Left ventricle myocardium superior (tissue), 1 donor: ENCODE data around the gene SLC4A8. TPM values are rescaled to one million over a fixed set of nuclear protein-coding genes. Genes with fewer than 3 reads are reported as not detected.
"Not testable (repeated sequence)": the region's sequence is repeated elsewhere in the genome, so short reads cannot be mapped to it uniquely, and the experiment has no call there.

ENCODE experiments used
- ATAC-seq: fragments of 200-7000 bp; cut with Tn5 transposase; one replicate; pipeline ENCODE4 v1.9.1; 2020; ENCODE audit warnings: mild to moderate bottlenecking, moderate library complexity
- DNase-seq: peaks from one replicate; pipeline ENCODE4 v3.0.0-alpha.2; 2020
- intact Hi-C: fragments of 100-400 bp; cut with micrococcal nuclease; formaldehyde crosslinking; loops from one replicate; pipeline ENCODE4 v1.11.0; 2022
- total RNA-seq: library from RNA; stranded (reverse); fragmentation: NEBNext Ultra II Directional; extraction: Animal tissue kit (Norgen Biotek cat#: 25700); gene quantifications from one replicate; pipeline ENCODE4 v1.2.1, GENCODE V29; 2021
- donor health status: DM: no; HTN: yes; CAD: no; lungs with severe emphysema.

Gene SLC4A8
- total RNA-seq, 1 donor from 2014 or later, result 0.32 TPM

GRCh38 chr12:51515037-51515436, 90.4 kb downstream of the SLC4A8 start:
- DNase-seq, intact Hi-C loops, ATAC-seq: not testable (repeated sequence)

GRCh38 chr12:51517316-51517715, 92.7 kb downstream of the SLC4A8 start:
- intact Hi-C loops, result no loop called here
- ATAC-seq (no peak), DNase-seq (no peak)

GRCh38 chr12:51517800-51518199, 93.2 kb downstream of the SLC4A8 start:
- ATAC-seq (no peak), DNase-seq (no peak)
- intact Hi-C loops, result no loop called here

- no peak for ATAC-seq
- intact Hi-C loops, result no loop called here
- DNase-seq, result no peak
These were observed 95.1 kb downstream of the SLC4A8 start for GRCh38 chr12:51519755-51520154.

GRCh38 chr12:51520576-51521325, 96.1 kb downstream of the SLC4A8 start:
- intact Hi-C loops, result no loop called here
- ATAC-seq, result no peak
- no peak for DNase-seq

GRCh38 chr12:51521554-51522276, 97.1 kb downstream of the SLC4A8 start:
- DNase-seq, result no peak
- intact Hi-C loops, result no loop called here
- no peak for ATAC-seq

GRCh38 chr12:51522696-51523095, 98.1 kb downstream of the SLC4A8 start:
- DNase-seq, result no peak
- intact Hi-C loops, result no loop called here
- ATAC-seq, result no peak

GRCh38 chr12:51524386-51524901, 99.8 kb downstream of the SLC4A8 start:
- intact Hi-C loops, result no loop called here
- DNase-seq (no peak), ATAC-seq (no peak)

DNA sequence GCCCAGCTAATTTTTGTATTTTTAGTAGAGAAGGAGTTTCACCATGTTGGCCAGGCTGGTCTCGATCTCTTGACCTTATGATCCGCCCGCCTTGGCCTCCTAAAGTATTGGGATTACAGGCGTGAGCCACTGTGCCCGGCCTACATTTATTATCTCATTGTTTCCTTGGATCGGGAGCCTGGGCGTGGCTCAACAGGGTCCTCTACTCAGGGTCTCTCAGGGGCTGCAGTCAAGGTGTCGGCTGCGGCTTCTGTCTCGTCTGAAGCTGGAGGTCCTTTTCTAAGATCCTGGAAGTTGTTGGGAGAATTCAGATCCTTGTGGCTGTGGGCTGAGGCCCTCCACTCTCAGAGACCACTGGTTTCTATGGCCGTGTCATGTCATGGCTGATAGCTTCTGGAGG, 100.9 kb downstream of the SLC4A8 start:
- DNase-seq, result no peak
- intact Hi-C loops, result no loop called here
- ATAC-seq, result no peak

- intact Hi-C loops, result no loop called here
- no peak for ATAC-seq
These were observed 103.3 kb downstream of the SLC4A8 start for GRCh38 chr12:51527966-51528365.

GRCh38 chr12:51528852-51529650, 104.4 kb downstream of the SLC4A8 start:
- intact Hi-C loops, result no loop called here
- ATAC-seq (no peak), DNase-seq (no peak)

More at GRCh38 chr12:51527966-51528365, 103.3 kb downstream of the SLC4A8 start:
- no peak for DNase-seq

DNA sequence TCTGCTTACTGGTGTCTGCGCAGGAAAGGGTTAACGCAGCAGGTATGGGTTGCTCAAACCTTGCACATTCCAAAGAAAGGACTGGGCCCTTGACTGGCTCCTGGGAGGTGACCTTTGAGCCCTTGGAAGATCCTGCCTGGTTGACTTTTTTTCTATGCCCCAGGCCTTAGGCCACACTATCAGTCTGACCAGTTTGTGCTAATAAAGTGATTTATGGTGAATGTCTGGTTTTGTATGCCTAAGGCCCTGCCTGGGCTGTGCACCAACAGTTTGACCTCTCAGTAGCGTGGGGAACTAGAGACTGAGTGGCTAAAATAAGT, 105.0 kb downstream of the SLC4A8 start:
- DNase-seq (no peak), ATAC-seq (no peak)
- intact Hi-C loops, result no loop called here

DNA sequence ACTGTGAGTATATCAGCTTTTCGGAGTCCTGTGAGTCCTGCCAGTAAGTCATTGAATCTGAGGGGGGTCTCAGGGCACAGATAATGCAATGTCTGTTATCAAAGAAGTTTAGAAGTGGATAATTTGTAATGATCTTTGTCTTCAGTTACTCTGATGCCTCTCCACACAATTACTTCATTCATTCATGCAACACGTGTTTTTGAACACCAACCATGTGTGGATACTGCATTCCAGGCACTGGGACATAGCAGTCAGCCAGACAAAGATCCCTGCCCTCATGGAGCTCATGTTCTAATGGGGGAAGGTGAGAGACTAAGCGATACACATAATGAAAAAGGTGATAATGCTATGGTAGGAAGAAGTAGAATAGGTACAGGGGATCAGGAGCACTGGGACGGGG, 105.6 kb downstream of the SLC4A8 start:
- intact Hi-C loops, result no loop called here
- no peak for ATAC-seq
- no peak for DNase-seq

- ATAC-seq, result peak; percentile 12
- no peak for DNase-seq
- intact Hi-C loops, result no loop called here
These were observed 106.8 kb downstream of the SLC4A8 start for GRCh38 chr12:51531284-51531977.

DNA sequence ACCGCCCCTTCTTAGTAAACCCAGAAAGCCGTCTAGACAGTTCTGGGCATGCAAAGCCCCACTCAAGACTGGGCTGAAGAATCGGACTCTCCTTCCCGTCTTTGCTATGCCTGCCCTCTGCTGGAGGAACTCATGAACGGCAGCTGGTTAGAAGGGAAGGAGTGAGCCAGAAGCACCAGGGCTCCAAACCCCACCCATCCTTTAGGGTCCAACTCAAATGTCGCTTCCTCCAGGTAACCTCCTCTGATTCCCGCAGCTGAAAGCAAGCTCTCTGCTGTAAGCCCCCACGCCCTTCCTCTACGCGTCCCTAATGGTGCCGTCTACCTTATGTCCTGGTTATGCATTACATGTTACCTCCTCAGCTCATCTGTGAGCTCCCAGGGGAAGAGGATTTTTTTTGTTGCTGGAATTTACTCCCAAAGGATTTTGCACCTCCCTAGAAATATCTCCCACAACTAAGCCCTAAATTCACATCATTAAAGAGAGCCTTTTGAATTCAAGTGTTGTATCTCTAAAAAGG, 107.4 kb downstream of the SLC4A8 start:
- ATAC-seq (peak; percentile 88), DNase-seq (peak; percentile 65)
- intact Hi-C loops, result loop anchor here (2.0 kb wide), 1 partner anchor 111 kb away; no protein-coding TSS in a partner anchor

GRCh38 chr12:51533799-51534198, 109.2 kb downstream of the SLC4A8 start:
- intact Hi-C loops, result loop anchor here (2.0 kb wide), 1 partner anchor 113 kb away; no protein-coding TSS in a partner anchor
- ATAC-seq (no peak), DNase-seq (no peak)

DNA sequence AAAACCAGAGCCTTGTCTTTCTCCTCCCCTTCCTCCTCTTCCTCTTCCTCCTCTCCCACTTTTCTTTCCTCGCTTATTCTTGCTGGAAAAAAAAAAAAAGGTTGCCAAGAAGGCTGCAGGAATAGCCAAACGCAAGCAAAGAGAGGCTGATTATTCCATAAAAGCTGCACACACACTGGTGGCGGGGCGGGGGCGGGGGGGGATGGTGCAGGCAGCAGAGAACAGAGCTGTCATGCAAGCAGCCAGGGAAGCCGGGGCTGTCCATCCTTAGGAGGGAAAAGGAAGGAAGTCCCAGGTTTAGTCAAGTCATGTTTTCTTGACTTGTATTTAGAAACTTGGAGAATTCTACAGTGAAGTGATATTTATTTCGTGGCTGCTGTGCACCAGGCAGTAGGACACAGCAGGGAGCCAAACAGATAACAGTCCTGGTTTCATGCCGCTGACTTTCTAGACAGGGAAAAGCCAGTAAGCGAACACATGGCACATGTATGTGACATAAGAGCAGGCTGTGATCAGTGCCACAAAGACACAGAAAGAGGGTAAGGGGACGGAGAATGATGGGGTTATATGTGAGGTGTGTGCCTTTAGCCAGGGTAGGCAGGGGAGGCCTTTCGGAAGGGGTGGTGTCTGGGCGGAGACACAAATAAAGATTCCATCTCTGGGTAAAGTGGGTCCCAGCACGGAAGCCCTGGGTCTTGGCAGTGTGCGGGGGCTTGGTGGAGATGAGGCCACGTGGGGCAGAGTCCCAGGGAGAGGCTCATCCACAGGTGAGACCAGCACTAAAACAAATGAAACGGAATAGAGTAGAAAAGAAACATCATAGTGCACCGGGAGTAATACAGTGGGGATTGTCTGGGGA, 109.8 kb downstream of the SLC4A8 start:
- ATAC-seq (no peak), DNase-seq (no peak)
- intact Hi-C loops, result no loop called here

- intact Hi-C loops, result no loop called here
- DNase-seq, result no peak
- ATAC-seq, result no peak
These were observed 111.5 kb downstream of the SLC4A8 start for GRCh38 chr12:51536159-51536558.
